GM13977 (cell line): ENCODE results near the gene STARD7.

ENCODE experiments used
- DNase-seq: peaks from one replicate; pipeline ENCODE4 v3.0.0; 2012; ENCODE audit warnings: low spot score
- CTCF ChIP-seq: IDR thresholded peaks from 2 replicates; pipeline ENCODE4 v1.5.1; 2012; ENCODE audit warnings: mild to moderate bottlenecking, control low read depth; ENCODE audit not compliant: insufficient read depth; ENCODE audit errors: extremely low read depth, missing control alignments
- in situ Hi-C: fragments of 300-500 bp; cut with MboI; formaldehyde crosslinking; loops from one replicate; pipeline ENCODE4 v1.12.0; 2022; ENCODE audit warnings: low sequenced_read_pairs, low pct_unique_long_range_greater_than_20kb, mixed read lengths, inconsistent platforms; ENCODE audit not compliant: unreplicated experiment

The STARD7 gene

GRCh38 chr2:96159084-96159830 is 49.4 kb downstream of the STARD7 start:
- in situ Hi-C loops: no loop called here
- no peak for TF ChIP-seq CTCF
- no peak for DNase-seq

- in situ Hi-C loops: no loop called here
- TF ChIP-seq CTCF: no peak
These were observed 50.1 kb downstream of the STARD7 start for GRCh38 chr2:96158554-96158940.

GRCh38 chr2:96157649-96158553 is 50.7 kb downstream of the STARD7 start:
- peak; percentile 81 for DNase-seq
- no peak for TF ChIP-seq CTCF
- in situ Hi-C loops: no loop called here

More at GRCh38 chr2:96158554-96158940, 50.1 kb downstream of the STARD7 start:
- no peak for DNase-seq

- in situ Hi-C loops: no loop called here
- no peak for TF ChIP-seq CTCF
- DNase-seq: no peak
These were observed 51.5 kb downstream of the STARD7 start for GRCh38 chr2:96156926-96157648.

GRCh38 chr2:96156011-96156820 is 52.4 kb downstream of the STARD7 start:
- DNase-seq: no peak
- in situ Hi-C loops: no loop called here
- no peak for TF ChIP-seq CTCF
